T-helper 2 cell treated with Interferon-gamma antibody and Interleukin-4, amounts not matched to agents 5 μg/mL and 100 μg/mL, for 36 hours (primary cell): Measurements from ENCODE around the gene ZNF319.

ENCODE experiments used
- DNase-seq: peaks from one replicate; pipeline ENCODE4 v3.0.0; 2021; ENCODE audit warnings: low spot score
- H3K27ac Mint-ChIP-seq: one replicate; pipeline ENCODE4 v1.8.0; 2021; ENCODE audit warnings: mild to moderate bottlenecking, mixed read lengths
- H3K27me3 Mint-ChIP-seq: one replicate; pipeline ENCODE4 v1.8.0; 2021; ENCODE audit warnings: low read depth, mixed read lengths
- H3K36me3 Mint-ChIP-seq: one replicate; pipeline ENCODE4 v1.8.0; 2021; ENCODE audit warnings: low read depth, mixed read lengths
- H3K4me1 Mint-ChIP-seq: one replicate; pipeline ENCODE4 v1.8.0; 2021; ENCODE audit warnings: low read depth, mixed read lengths
- H3K4me3 Mint-ChIP-seq: one replicate; pipeline ENCODE4 v1.8.0; 2022; ENCODE audit warnings: mild to moderate bottlenecking, moderate library complexity, mixed read lengths
- H3K9me3 Mint-ChIP-seq: one replicate; pipeline ENCODE4 v1.8.0; 2021; ENCODE audit warnings: mixed read lengths

The ZNF319 gene

DNA sequence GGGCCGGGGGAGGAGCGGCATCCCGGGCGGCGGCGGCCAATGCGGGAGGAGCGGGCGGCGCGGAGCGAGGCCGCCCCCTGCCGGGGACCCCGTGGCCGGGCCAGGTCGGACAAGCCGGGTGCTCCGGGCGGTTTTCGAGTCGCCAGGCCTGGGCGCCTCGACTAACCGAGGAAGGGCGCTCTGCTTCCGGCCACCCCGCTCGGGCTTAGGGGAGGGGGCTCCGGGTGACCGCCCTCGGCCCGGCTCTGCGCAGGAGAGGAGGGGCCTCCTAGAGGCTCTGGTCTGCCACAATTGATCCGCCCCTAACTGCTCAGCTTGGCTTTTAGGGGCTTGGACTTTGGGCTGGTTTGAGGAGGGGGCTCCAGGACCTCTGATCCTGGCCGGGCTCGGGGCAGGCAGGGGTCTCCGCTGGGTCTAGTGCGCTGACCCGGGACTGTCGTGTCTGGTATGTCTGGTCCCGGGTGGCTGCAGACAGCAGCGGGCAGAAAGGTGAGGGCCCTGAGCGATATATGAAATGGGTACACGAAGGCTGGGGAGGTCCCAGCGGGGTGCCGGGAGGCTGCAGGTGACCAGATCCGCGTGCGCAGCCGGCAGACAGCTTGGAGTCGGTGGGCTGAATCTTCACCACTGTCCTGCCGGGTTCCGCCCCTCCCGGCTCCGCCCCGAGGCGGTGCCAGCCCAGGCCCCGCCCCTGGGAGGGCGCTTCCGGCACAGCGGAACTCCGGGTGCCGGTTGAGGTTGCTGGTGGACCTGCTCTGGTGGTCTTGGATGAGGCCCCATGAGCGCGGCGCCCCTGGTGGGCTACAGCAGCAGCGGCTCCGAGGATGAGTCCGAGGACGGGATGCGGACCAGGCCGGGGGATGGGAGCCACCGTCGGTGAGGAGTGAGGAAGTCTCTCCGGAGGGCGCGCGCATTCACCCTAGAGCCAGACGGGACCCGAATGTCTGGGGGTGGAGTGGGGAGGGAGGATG, 519 bp upstream of the ZNF319 start, which contains the start of gene USB1:
USB1 (plus strand) TSS at position 702 of the 971 bp plus-strand sequence; CDS start at position 779, 77 bp downstream.
- Mint-ChIP-seq H3K27me3 (no peaks in the 10 kb centered on the region), H3K4me3 (peak within 1 kb of the TSS; percentile 90), H3K36me3 (peaks cover 35% of the 10 kb centered on the region), H3K27ac (peak within 1 kb of the TSS; percentile 84), H3K9me3 (no peaks in the 10 kb centered on the region), H3K4me1 (peaks cover 42% of the 10 kb centered on the region)
- DNase-seq, result peak; percentile 87

DNA sequence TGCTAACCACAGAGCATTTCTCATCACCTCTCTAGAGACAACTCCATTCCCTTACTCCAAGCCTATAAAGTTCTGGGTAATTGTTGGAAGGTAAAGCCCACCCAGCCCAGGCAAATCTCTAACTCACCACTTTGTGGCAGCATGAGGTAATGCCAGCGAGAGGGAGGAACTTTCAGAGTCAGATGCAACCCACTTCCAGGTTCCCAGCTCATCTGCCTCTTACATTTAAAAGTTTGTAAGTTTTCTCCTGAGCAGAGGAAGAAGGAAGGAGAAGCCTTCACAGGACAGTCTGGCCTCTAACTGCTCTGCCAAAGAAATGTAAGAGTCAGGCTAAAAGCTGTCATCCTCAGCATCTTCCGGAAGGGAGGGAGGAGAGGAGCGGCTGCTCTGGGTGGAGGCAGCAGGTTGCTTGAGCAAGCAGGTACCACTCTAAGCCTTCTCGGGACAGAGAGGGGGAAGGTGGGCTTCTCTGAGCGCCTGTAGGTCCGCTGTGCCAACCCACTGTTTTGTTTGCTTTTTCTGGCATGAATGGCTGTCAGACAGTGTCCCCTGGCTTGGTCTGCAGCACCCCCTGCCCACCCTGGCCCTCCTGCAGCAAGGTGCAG, 1.0 kb downstream of the ZNF319 start:
- Mint-ChIP-seq H3K9me3 (no peaks in the 10 kb centered on the region), H3K4me3 (peak overlapping the region; percentile 87), H3K27me3 (no peaks in the 10 kb centered on the region), H3K4me1 (peaks cover 53% of the 10 kb centered on the region), H3K36me3 (peaks cover 43% of the 10 kb centered on the region), H3K27ac (peak overlapping the region; percentile 90)
- no peak for DNase-seq

DNA sequence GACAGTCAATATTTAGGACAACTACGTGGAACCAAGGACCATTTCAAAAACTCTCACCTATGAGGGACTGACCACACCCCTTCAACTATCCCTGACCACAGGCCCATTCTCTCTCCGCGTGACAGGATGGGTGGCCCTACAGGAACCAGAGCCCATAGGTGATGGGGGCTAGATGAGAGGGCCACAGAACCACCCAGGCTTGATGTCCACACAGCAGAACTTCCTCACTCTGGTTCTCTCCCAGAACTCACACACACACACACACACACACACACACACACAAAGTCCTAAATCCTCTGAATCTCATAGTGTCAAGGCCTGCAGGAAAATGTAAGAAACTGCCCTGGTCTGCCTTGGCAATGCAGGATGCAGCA, 1.5 kb downstream of the ZNF319 start:
- H3K36me3 Mint-ChIP-seq, result peaks cover 43% of the 10 kb centered on the region
- H3K4me1 Mint-ChIP-seq, result peaks cover 55% of the 10 kb centered on the region
- no peak for DNase-seq
- H3K9me3 Mint-ChIP-seq, result no peaks in the 10 kb centered on the region
- no peaks in the 10 kb centered on the region for H3K27me3 Mint-ChIP-seq
- H3K27ac Mint-ChIP-seq, result peak overlapping the region; percentile 90
- H3K4me3 Mint-ChIP-seq, result peak overlapping the region; percentile 87

DNA sequence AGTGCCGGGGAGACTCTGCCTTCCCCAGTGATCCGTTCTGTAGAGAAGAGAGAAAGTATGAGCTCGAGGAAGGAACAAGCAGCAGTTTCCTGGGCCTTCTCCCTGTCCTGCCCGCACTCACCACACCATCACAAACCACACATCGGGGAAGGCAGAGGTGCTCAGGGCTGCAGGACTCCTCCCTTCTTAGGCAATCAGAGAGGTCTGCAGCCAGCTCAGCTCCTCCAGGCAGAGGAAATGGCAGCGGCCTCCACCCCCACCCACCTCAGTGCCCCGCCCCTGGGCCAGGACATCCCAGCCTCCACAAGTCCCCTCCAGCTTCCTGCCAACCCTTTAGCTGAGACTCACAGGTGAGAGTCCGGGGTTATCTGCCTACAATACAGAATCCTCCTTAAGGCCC, 2.0 kb downstream of the ZNF319 start:
- no peaks in the 10 kb centered on the region for H3K9me3 Mint-ChIP-seq
- DNase-seq, result peak; percentile 52
- peak overlapping the region; percentile 87 for H3K4me3 Mint-ChIP-seq
- H3K36me3 Mint-ChIP-seq, result peaks cover 40% of the 10 kb centered on the region
- H3K4me1 Mint-ChIP-seq, result peaks cover 52% of the 10 kb centered on the region
- no peaks in the 10 kb centered on the region for H3K27me3 Mint-ChIP-seq
- peak overlapping the region; percentile 90 for H3K27ac Mint-ChIP-seq

DNA sequence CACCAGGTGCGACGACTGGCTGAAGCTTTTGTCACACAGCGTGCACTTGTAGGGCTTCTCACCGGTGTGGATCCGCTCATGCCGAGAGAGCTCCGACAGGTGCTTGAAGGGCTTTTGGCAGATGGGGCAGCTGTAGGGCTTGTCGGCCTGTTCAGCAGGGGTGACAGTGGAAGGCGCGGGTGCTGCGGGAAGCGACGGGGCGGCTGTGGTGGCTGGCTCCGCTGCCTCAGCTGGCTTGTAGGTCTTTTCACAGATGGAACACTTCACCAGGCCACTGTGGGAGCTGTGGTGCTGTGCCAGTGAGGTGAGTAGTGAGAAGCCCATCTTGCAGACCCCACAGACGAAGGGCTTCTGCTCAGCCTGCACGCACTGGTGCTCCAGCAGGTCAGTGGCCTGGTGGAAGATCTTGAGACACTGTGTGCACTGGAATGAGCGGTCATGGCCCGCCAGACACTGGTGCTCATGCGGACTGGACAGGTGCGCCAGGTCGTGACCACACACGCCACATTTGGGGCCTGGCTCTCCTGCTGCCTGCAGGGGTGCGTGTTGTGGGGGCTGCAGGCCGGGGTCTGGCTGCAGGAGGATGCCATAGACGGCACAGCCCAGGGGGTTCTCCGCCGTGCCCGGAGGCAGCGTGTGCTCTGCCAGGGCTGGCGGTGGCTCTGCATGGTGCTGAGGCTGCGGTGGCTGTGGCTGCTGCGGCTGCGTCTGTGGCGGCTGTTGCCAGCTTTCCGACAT, 2.8 kb downstream of the ZNF319 start:
- Mint-ChIP-seq H3K4me1 (peaks cover 48% of the 10 kb centered on the region), H3K27ac (peak overlapping the region; percentile 90), H3K4me3 (peak overlapping the region; percentile 87), H3K9me3 (no peaks in the 10 kb centered on the region), H3K27me3 (no peaks in the 10 kb centered on the region), H3K36me3 (peaks cover 42% of the 10 kb centered on the region)
- no peak for DNase-seq

DNA sequence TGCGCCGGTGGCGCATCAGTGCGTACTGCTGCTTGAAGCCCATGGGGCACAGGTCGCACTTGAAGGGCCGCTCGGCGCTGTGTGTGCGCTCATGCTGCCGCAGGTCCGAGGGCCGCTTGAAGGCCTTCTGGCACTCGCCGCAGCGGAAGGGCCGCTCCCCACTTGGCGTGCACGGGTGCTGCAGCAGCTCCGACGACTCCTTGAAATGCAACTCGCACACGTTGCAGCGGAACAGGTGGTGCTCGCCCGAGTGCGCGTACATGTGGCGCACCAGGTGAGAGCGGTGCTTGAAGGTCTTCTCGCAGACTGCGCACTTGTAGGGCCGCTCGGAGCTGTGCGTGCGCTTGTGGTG, 3.3 kb downstream of the ZNF319 start:
- no peak for DNase-seq
- H3K9me3 Mint-ChIP-seq, result no peaks in the 10 kb centered on the region
- no peak overlapping the region for H3K27ac Mint-ChIP-seq
- H3K4me3 Mint-ChIP-seq, result peak overlapping the region; percentile 24
- no peaks in the 10 kb centered on the region for H3K27me3 Mint-ChIP-seq
- peaks cover 43% of the 10 kb centered on the region for H3K4me1 Mint-ChIP-seq
- H3K36me3 Mint-ChIP-seq, result peaks cover 39% of the 10 kb centered on the region

DNA sequence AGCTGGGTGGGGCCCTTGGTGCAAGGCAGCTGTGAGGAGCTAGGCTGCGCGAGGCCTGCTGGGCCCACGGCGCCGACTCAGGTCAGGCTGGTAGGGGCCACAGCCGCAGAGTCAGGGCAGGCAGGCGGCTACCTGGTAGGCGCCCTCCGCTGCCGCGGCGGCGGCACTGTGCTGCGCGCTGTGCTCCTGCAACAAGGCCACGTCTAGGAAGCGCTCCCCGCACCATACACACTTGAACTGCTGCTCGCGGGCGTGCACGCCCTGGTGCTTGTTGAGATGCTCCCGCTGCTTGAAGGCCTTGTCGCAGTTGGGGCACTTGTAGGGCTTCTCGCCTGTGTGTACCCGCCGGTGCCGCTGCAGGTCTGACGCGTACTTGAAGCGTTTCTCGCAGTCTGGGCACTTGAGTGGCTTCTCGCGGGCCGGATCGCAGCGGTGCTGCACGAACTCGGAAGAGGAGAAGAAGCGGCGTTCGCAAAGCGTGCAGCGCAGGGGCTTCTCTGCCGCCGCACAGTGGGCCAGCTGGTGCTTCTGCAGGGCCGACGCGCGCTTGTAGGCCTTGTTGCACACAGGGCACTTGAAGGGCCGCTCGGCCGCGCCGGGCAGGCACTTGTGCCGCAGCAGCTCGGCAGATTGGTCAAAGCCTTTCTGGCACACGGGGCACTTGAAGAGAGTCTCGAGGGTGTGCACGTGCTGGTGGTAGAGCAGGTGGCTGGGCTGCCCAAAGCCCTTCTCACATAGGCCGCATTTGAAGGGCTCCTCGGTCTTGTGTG, 3.9 kb downstream of the ZNF319 start:
- H3K4me1 Mint-ChIP-seq, result peaks cover 38% of the 10 kb centered on the region
- H3K4me3 Mint-ChIP-seq, result no peak overlapping the region

DNA sequence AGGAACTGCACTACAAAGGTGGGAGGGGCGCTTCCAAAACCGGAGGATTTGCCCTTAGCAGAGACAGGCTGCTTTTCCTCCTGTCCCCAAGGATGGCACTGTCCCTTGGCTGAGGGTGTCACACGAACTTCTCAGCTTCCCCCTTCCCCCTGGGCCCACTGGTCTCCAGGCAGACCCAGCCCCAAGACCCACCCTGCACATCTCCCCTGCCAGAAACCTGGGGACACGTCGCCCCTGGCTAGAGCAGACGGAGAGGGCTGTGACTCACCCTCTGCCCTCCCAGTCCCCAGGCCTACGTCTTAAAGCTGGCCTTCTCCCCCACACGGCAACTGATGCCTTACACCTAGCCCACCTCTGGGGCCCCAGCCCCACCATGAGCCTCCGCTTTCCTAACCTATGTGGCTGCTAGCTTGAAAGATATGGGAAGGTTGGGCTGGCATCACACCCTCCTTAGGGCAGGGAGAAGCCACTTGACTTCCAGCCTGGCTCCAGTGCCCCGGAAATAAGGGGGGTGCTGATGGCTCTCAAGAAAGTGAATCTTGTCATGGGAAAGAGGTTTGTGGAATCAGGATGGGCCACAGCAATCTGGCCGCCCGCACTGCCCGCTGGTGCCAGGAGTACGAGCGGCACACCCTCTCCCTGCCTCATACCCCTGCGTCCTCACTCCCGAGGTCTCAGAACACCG, 4.6 kb downstream of the ZNF319 start:
- no peak for DNase-seq
- Mint-ChIP-seq H3K4me3 (no peak overlapping the region), H3K9me3 (no peaks in the 10 kb centered on the region), H3K27me3 (no peaks in the 10 kb centered on the region), H3K4me1 (peaks cover 38% of the 10 kb centered on the region), H3K36me3 (peaks cover 37% of the 10 kb centered on the region), H3K27ac (peak overlapping the region; percentile 31)

More for the DNA sequence above, 3.9 kb downstream of the ZNF319 start:
- H3K36me3 Mint-ChIP-seq, result peaks cover 37% of the 10 kb centered on the region
- H3K27me3 Mint-ChIP-seq, result no peaks in the 10 kb centered on the region
- no peak for DNase-seq
- H3K27ac Mint-ChIP-seq, result no peak overlapping the region
- no peaks in the 10 kb centered on the region for H3K9me3 Mint-ChIP-seq

DNA sequence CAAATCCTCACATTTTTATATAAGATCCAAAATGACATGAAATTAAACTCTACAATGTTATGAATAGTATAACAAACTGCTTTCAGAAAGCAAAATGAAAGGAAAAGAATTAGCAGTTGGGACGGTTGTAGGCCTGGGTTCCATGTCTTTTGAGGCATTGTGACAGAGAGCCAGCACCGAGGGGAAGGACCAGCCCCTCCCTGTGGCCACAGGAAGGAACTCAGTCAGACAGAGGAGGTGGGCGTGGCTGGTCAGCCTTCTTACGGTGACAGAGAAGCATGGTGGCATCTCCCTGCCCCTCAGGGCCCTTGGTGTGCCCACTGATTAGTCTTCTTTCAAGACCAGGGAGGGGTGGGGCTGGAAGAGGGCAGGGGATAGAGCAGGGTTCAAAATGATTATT, 5.7 kb downstream of the ZNF319 start:
- Mint-ChIP-seq H3K9me3 (no peaks in the 10 kb centered on the region), H3K4me1 (peaks cover 38% of the 10 kb centered on the region), H3K27me3 (no peaks in the 10 kb centered on the region), H3K36me3 (peaks cover 37% of the 10 kb centered on the region), H3K27ac (peak overlapping the region; percentile 26), H3K4me3 (peak overlapping the region; percentile 40)
- peak; percentile 26 for DNase-seq

DNA sequence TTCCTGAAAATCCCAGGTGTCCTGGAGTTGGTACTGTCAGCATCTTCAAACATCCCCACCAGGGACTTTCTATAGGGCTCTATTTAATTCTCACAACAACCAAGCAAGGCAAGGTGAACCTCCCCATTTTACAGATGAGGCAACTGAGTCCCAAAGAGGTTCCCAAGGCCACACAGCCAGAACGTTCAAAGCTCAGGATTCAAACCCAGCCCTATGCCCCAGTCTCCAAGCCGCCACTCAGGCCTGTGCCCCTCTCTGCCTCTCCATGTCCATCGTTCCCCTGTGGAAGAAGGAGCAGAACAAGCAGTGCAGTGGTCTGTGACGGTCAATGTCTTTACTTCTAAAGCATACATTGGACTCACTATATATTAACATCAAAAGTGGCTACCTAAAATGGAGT, 6.1 kb downstream of the ZNF319 start:
- peak overlapping the region; percentile 40 for H3K4me3 Mint-ChIP-seq
- H3K4me1 Mint-ChIP-seq, result peaks cover 36% of the 10 kb centered on the region
- no peaks in the 10 kb centered on the region for H3K27me3 Mint-ChIP-seq
- H3K36me3 Mint-ChIP-seq, result peaks cover 37% of the 10 kb centered on the region
- H3K27ac Mint-ChIP-seq, result peak overlapping the region; percentile 10
- no peaks in the 10 kb centered on the region for H3K9me3 Mint-ChIP-seq
- no peak for DNase-seq

DNA sequence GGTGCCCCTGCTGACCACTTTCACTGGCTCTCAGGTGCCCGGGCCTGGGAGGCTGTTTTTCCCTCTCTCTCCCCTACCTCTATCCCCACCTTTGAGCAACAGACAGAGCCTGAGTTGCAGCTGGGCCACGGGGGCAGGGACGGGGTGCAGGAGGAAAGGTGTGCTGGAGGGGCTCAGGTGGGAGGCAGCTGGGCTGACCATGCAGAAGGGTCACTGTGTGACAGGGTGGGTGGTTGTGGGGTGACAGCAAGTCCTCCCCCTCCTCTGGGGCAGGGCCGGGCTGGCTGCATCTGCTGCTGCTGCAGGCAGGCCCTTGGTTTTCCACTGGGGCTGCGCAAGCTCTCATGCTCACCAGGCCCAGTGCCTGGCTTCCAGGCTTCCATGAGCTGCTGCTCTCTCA, 6.6 kb downstream of the ZNF319 start:
- Mint-ChIP-seq H3K4me3 (no peak overlapping the region), H3K36me3 (peaks cover 37% of the 10 kb centered on the region), H3K27ac (no peak overlapping the region)

DNA sequence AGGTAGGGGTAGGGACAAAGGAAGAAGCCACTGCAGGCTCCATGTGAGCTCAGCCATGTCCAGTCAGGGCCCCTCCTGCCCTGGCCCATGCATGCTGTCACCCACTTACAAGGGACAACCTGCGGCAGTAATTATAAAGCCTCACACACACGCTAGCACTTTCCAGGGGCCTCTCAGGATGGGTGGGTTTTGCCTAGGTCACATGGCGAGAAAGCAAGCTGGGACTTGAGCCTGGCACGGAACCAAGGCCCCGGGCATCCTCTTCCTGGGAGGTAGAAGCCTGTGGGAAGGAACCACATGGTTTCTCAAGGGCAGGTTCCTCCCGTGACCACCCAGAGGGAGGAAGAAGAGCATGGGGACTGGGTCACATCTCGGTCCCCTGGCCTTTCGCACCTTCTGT, 7.0 kb downstream of the ZNF319 start:
- no peaks in the 10 kb centered on the region for H3K9me3 Mint-ChIP-seq
- H3K27ac Mint-ChIP-seq, result no peak overlapping the region
- H3K4me3 Mint-ChIP-seq, result no peak overlapping the region
- peaks cover 36% of the 10 kb centered on the region for H3K36me3 Mint-ChIP-seq
- no peaks in the 10 kb centered on the region for H3K27me3 Mint-ChIP-seq
- peaks cover 27% of the 10 kb centered on the region for H3K4me1 Mint-ChIP-seq
- DNase-seq, result no peak

More for the DNA sequence above, 6.6 kb downstream of the ZNF319 start:
- no peaks in the 10 kb centered on the region for H3K27me3 Mint-ChIP-seq
- DNase-seq, result no peak
- peaks cover 32% of the 10 kb centered on the region for H3K4me1 Mint-ChIP-seq
- H3K9me3 Mint-ChIP-seq, result no peaks in the 10 kb centered on the region

DNA sequence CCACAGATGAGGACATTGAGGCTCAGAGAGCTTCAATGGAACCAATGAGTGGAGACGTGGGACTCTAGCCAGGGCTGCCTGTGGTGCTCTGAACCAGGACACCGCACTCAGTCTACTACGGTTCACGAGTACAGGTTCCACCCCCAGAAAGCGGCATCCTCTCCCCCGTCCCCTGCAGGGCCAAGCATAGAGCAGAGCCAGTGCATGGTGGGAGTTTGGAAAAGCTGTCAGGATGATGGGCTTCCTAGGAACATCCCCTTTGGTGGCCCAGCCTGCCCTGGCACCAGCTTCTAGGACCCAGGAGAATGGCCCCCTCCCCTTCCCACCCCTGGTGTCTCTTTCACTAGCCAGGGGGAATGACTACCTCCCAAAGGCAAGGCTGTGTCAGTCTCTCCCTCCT, 8.4 kb downstream of the ZNF319 start:
- H3K4me1 Mint-ChIP-seq, result peaks cover 17% of the 10 kb centered on the region
- no peaks in the 10 kb centered on the region for H3K27me3 Mint-ChIP-seq
- peaks cover 26% of the 10 kb centered on the region for H3K36me3 Mint-ChIP-seq
- H3K27ac Mint-ChIP-seq, result no peak overlapping the region
- H3K9me3 Mint-ChIP-seq, result no peaks in the 10 kb centered on the region
- no peak for DNase-seq
- H3K4me3 Mint-ChIP-seq, result no peak overlapping the region
